Panc1 (cell line): ENCODE measurements around the gene ZNF385C. TPM values are rescaled to one million over a fixed set of nuclear protein-coding genes. Genes with fewer than 3 reads are reported as not detected.

Experiments used
- ATAC-seq: fragments of 200-7000 bp; cut with Tn5 transposase; 2 replicates; pipeline ENCODE4 v1.9.1; 2020; ENCODE audit warnings: mild to moderate bottlenecking, moderate library complexity
- BruUV-seq: library from RNA; stranded (reverse); fragments of 400-500 nt; replicated peaks from 2 replicates; lab custom pipeline; 2021; lab: Mats Ljungman, UMichigan
- CTCF ChIA-PET: fragments of 300-600 bp; sonication (Branson Sonifier 250); formaldehyde crosslinking; loops from one replicate; lab custom pipeline; 2022; ENCODE audit warnings: antibody characterized with exemption; lab: Charles Lee
- POLR2A ChIA-PET: fragments of 300-600 bp; sonication (Branson Sonifier 250); formaldehyde crosslinking; loops from one replicate; lab custom pipeline; 2022; ENCODE audit warnings: antibody characterized with exemption; lab: Charles Lee
- DNase-seq: peaks from one replicate; pipeline ENCODE4 v3.0.0-alpha.2; 2010; ENCODE audit warnings: low read depth, low spot score
- H3K27ac ChIP-seq: 2 replicates; pipeline ENCODE4 v1.5.1; 2011; ENCODE audit warnings: mild to moderate bottlenecking, low read length, inconsistent platforms
- H3K27me3 ChIP-seq: fragments of 200-500 bp; sonication (Bioruptor generic); 2 replicates; pipeline ENCODE4 v1.6.0; 2014; ENCODE audit warnings: low read length, inconsistent platforms; ENCODE audit not compliant: control insufficient read depth, insufficient read depth
- H3K36me3 ChIP-seq: fragments of 200-500 bp; sonication (Bioruptor generic); 2 replicates; pipeline ENCODE4 v1.5.1; 2014; ENCODE audit warnings: inconsistent platforms, mild to moderate bottlenecking, low read length, moderate library complexity; ENCODE audit not compliant: control insufficient read depth, insufficient read depth
- H3K4me1 ChIP-seq: 2 replicates; pipeline ENCODE4 v1.5.1; 2011; ENCODE audit warnings: inconsistent platforms, mild to moderate bottlenecking, low read length, moderate library complexity; ENCODE audit not compliant: control insufficient read depth, insufficient read depth
- H3K4me3 ChIP-seq, 2 experiments: 2 replicates each; pipeline ENCODE4 v1.5.1; 2011 to 2012; ENCODE audit warnings: low read depth in 2 of 2, low read length in 2 of 2, mild to moderate bottlenecking in 2 of 2, inconsistent platforms in 1 of 2, moderate library complexity in 1 of 2
- H3K9me3 ChIP-seq: fragments of 200-500 bp; sonication (Bioruptor generic); 2 replicates; pipeline ENCODE4 v1.5.1; 2014; ENCODE audit warnings: low read depth, mild to moderate bottlenecking, inconsistent platforms, low read length, moderate library complexity; ENCODE audit not compliant: control insufficient read depth, insufficient read depth
- CTCF ChIP-seq: fragments of 450-650 bp; IDR thresholded peaks from 2 replicates; pipeline ENCODE4 v1.5.1; 2017; ENCODE audit warnings: mild to moderate bottlenecking
- POLR2AphosphoS5 ChIP-seq: IDR thresholded peaks from 2 replicates; pipeline ENCODE4 v1.6.1; 2012; ENCODE audit warnings: mild to moderate bottlenecking, low read depth, low read length, moderate library complexity
- REST ChIP-seq, 2 experiments: IDR thresholded peaks; 2 replicates each; pipeline ENCODE4 v1.6.1; 2011 to 2012; ENCODE audit warnings: low read depth in 2 of 2, control low read depth in 1 of 2, low read length in 1 of 2, mild to moderate bottlenecking in 1 of 2, moderate library complexity in 1 of 2; ENCODE audit not compliant: insufficient read depth in 1 of 2
- SIN3A ChIP-seq: IDR thresholded peaks from 2 replicates; pipeline ENCODE4 v1.6.1; 2012; ENCODE audit warnings: low read depth, mild to moderate bottlenecking, low read length, moderate library complexity, borderline replicate concordance; ENCODE audit not compliant: insufficient read depth
- TCF7L2 ChIP-seq: IDR thresholded peaks from 2 replicates; pipeline ENCODE4 v1.6.1; 2011; ENCODE audit warnings: mild to moderate bottlenecking, low read depth, low read length, inconsistent platforms
- in situ Hi-C: cut with HindIII; loops from 2 replicates; pipeline ENCODE4 v1.10.0; 2016; ENCODE audit warnings: low sequenced_read_pairs, low pct_unique_long_range_greater_than_20kb
- intact Hi-C: fragments of 100-400 bp; cut with micrococcal nuclease; formaldehyde crosslinking; loops from one replicate; pipeline ENCODE4 v1.10.0; 2022; ENCODE audit not compliant: unreplicated experiment
- total RNA-seq: library from RNA; stranded (reverse); gene quantifications from one replicate; pipeline ENCODE4 v1.2.1, GENCODE V29; 2021; ENCODE audit not compliant: unreplicated experiment

Gene ZNF385C
- total RNA-seq, 1 experiment from 2014 or later: 0.21 TPM

- in situ Hi-C loops: no loop called here
- ATAC-seq (peak; percentile 74; the same call in 1 of the 2 replicates), DNase-seq (peak; percentile 22)
- no peaks in the 10 kb centered on the region for H3K9me3 ChIP-seq
- no peaks in the 10 kb centered on the region; the same call in 1 of the 2 replicates for H3K36me3 ChIP-seq
- H3K27me3 ChIP-seq: no peaks in the 10 kb centered on the region
- CTCF ChIA-PET: no interaction called here
- peaks cover 18% of the 10 kb centered on the region for H3K4me1 ChIP-seq
- POLR2A ChIA-PET: no interaction called here
- H3K27ac ChIP-seq: peak overlapping the region; percentile 70
- no peak overlapping the region for H3K4me3 ChIP-seq
- intact Hi-C loops: no loop called here
- no TSS peak for BruUV-seq
- TF ChIP-seq REST (IDR thresholded peaks at IDR 0.05; ENCODE audit: insufficient read depth in 1 of 2, low read depth in 2 of 2, low read length in 1 of 2) (no peak), TCF7L2 (no peak), CTCF (no peak), POLR2AphosphoS5 (no peak), SIN3A (no peak)
Observed at GRCh38 chr17:42135664-42136653, 37.7 kb upstream of the ZNF385C start.

- TF ChIP-seq TCF7L2: no peak
- TF ChIP-seq CTCF: no peak
- TF ChIP-seq REST (IDR thresholded peaks at IDR 0.05; ENCODE audit: insufficient read depth in 1 of 2, low read depth in 2 of 2, low read length in 1 of 2): no peak
- no peak for TF ChIP-seq SIN3A
- no peak for TF ChIP-seq POLR2AphosphoS5
- Histone ChIP-seq H3K27me3 (no peaks in the 10 kb centered on the region), H3K27ac (no peak overlapping the region; the same call in 1 of the 2 replicates), H3K4me1 (peaks cover 18% of the 10 kb centered on the region), H3K4me3 (no peak overlapping the region), H3K36me3 (no peaks in the 10 kb centered on the region; the same call in 1 of the 2 replicates), H3K9me3 (no peaks in the 10 kb centered on the region)
- in situ Hi-C loops: no loop called here
- CTCF ChIA-PET: interaction anchor here (0.6 kb wide), 1 partner anchor 135 kb away, joined by 4 read pairs; no protein-coding TSS in a partner anchor
- ATAC-seq: no peak
- POLR2A ChIA-PET: interaction anchor here (0.6 kb wide), 1 partner anchor 221 kb away, joined by 9 read pairs; no protein-coding TSS in a partner anchor
- no peak for DNase-seq
- no TSS peak for BruUV-seq
- intact Hi-C loops: no loop called here
Observed at GRCh38 chr17:42135151-42135550, 36.9 kb upstream of the ZNF385C start.
